Thoracic aorta (tissue), 2 donors: ENCODE measurements around the gene UBA52. TPM values are rescaled to one million over a fixed set of nuclear protein-coding genes. Genes with fewer than 3 reads are reported as not detected.

Source experiments
- ATAC-seq: fragments of 150-250 bp; one replicate; pipeline ENCODE4 v1.8.0; 2017; ENCODE audit warnings: low read depth; ENCODE audit not compliant: insufficient number of reproducible peaks, low FRiP score
- DNase-seq: peaks from one replicate; pipeline ENCODE4 v3.0.0-alpha.2; 2020; ENCODE audit warnings: low spot score
- H3K27ac ChIP-seq, 2 donors: fragments of 200-600 bp; sonication (generic); 1 replicate in 1 of 2; 2 replicates in 1 of 2; pipeline ENCODE4 v1.5.1; 2016; ENCODE audit warnings: mild to moderate bottlenecking in 2 of 2, moderate library complexity in 2 of 2
- H3K27me3 ChIP-seq: fragments of 200-600 bp; sonication (generic); replicated peaks from 2 replicates; pipeline ENCODE4 v1.6.0; 2016; ENCODE audit warnings: mild to moderate bottlenecking; ENCODE audit not compliant: insufficient read depth
- H3K36me3 ChIP-seq: fragments of 200-600 bp; sonication (generic); one replicate; pipeline ENCODE4 v1.5.1; 2016
- H3K4me1 ChIP-seq, 2 donors: fragments of 200-600 bp; sonication (generic); 1 replicate in 1 of 2; 2 replicates in 1 of 2; pipeline versions ENCODE4 v1.5.1 to v1.6.0; 2016; ENCODE audit warnings: low read depth in 2 of 2, mild to moderate bottlenecking in 1 of 2; ENCODE audit not compliant: control insufficient read depth in 1 of 2
- H3K4me3 ChIP-seq: fragments of 200-600 bp; sonication (generic); 2 replicates; pipeline ENCODE4 v1.5.1; 2016; ENCODE audit warnings: mild to moderate bottlenecking
- H3K9me3 ChIP-seq: fragments of 200-600 bp; sonication (generic); 2 replicates; pipeline ENCODE4 v1.5.1; 2016
- CTCF ChIP-seq: fragments of 200-600 bp; sonication (generic); IDR thresholded peaks from one replicate; pipeline ENCODE4 v1.5.1; 2019; ENCODE audit warnings: antibody characterized with exemption
- total RNA-seq, 2 donors: library from RNA; depleted of rRNA; stranded (reverse); fragments of >200 nt; gene quantifications; one replicate each; pipeline versions ENCODE4 v1.1.0 to v1.2.3, GENCODE V29; 2016

UBA52 gene
- total RNA-seq, 2 donors from 2014 or later: 306 to 438 TPM

GRCh38 chr19:18566953-18567352 is 4.7 kb upstream of the UBA52 start:
- DNase-seq (no peak), ATAC-seq (no peak)
- H3K27ac ChIP-seq: no peak overlapping the region
- no peaks in the 10 kb centered on the region for H3K9me3 ChIP-seq
- H3K4me3 ChIP-seq: no peak overlapping the region
- no peak for TF ChIP-seq CTCF
- H3K27me3 ChIP-seq: no peaks in the 10 kb centered on the region
- H3K36me3 ChIP-seq: peaks cover 49% of the 10 kb centered on the region
- H3K4me1 ChIP-seq: peaks cover 7 to 24% of the 10 kb centered on the region in 2 donors

- DNase-seq (no peak), ATAC-seq (no peak)
- TF ChIP-seq CTCF: no peak
- Histone ChIP-seq H3K9me3 (no peaks in the 10 kb centered on the region), H3K4me1 (peaks cover 11 to 22% of the 10 kb centered on the region in 2 donors), H3K4me3 (no peak overlapping the region), H3K27me3 (no peaks in the 10 kb centered on the region), H3K27ac (peak overlapping the region; percentile 50 to 53), H3K36me3 (peaks cover 50% of the 10 kb centered on the region)
Observed at GRCh38 chr19:18568367-18568766, 3.3 kb upstream of the UBA52 start.

GRCh38 chr19:18574691-18575291 is 3.1 kb downstream of the UBA52 start:
- H3K4me3 ChIP-seq: no peak overlapping the region
- H3K36me3 ChIP-seq: peaks cover 36% of the 10 kb centered on the region
- H3K9me3 ChIP-seq: no peaks in the 10 kb centered on the region
- no peaks in the 10 kb centered on the region for H3K27me3 ChIP-seq
- H3K27ac ChIP-seq: no peak overlapping the region
- peaks cover 13 to 23% of the 10 kb centered on the region in 2 donors for H3K4me1 ChIP-seq
- DNase-seq (no peak), ATAC-seq (no peak)
- no peak for TF ChIP-seq CTCF

GRCh38 chr19:18576383-18576782 is 4.7 kb downstream of the UBA52 start:
- Histone ChIP-seq H3K4me3 (no peak overlapping the region), H3K27me3 (no peaks in the 10 kb centered on the region), H3K9me3 (no peaks in the 10 kb centered on the region), H3K4me1 (peaks cover 13 to 18% of the 10 kb centered on the region in 2 donors), H3K27ac (no peak overlapping the region), H3K36me3 (peaks cover 36% of the 10 kb centered on the region)
- ATAC-seq: no peak
- TF ChIP-seq CTCF: no peak
- DNase-seq: no peak

GRCh38 chr19:18577365-18577914 is 5.8 kb downstream of the UBA52 start:
- H3K4me1 ChIP-seq: peaks cover 11 to 14% of the 10 kb centered on the region in 2 donors
- no peak overlapping the region for H3K27ac ChIP-seq
- no peak overlapping the region for H3K4me3 ChIP-seq
- H3K27me3 ChIP-seq: no peaks in the 10 kb centered on the region
- no peak for TF ChIP-seq CTCF
- H3K36me3 ChIP-seq: peaks cover 36% of the 10 kb centered on the region
- ATAC-seq: no peak
- no peak for DNase-seq
- no peaks in the 10 kb centered on the region for H3K9me3 ChIP-seq
